Caco-2 (cell line): ENCODE measurements around the gene DRC1. TPM values are rescaled to one million over a fixed set of nuclear protein-coding genes. Genes with fewer than 3 reads are reported as not detected.

ENCODE experiments used
- BruUV-seq: library from RNA; stranded (reverse); fragments of 400-500 nt; replicated peaks from 2 replicates; lab custom pipeline; 2021; lab: Mats Ljungman, UMichigan
- CTCF ChIA-PET: fragments of 300-600 bp; sonication (Branson Sonifier 250); formaldehyde crosslinking; loops from one replicate; lab custom pipeline; 2022; ENCODE audit warnings: antibody characterized with exemption; lab: Charles Lee
- POLR2A ChIA-PET: fragments of 300-600 bp; sonication (Branson Sonifier 250); formaldehyde crosslinking; loops from one replicate; lab custom pipeline; 2022; ENCODE audit warnings: antibody characterized with exemption; lab: Charles Lee
- DNase-seq, 2 experiments: peaks; one replicate each; pipeline versions ENCODE4 v3.0.0 to v3.0.0-alpha.2; 2020 to 2022
- H3K27me3 ChIP-seq: replicated peaks from 2 replicates; pipeline ENCODE4 v1.6.0; 2011; ENCODE audit warnings: low read length; ENCODE audit not compliant: control insufficient read depth, insufficient read depth
- H3K36me3 ChIP-seq: 2 replicates; pipeline ENCODE4 v1.5.1; 2011; ENCODE audit warnings: low read length; ENCODE audit not compliant: control insufficient read depth, insufficient read depth
- H3K4me1 ChIP-seq: fragments of 250-450 bp; sonication (Bioruptor Pico); 2 replicates; pipeline ENCODE4 v1.5.1; 2020; ENCODE audit warnings: mild to moderate bottlenecking
- H3K4me3 ChIP-seq: 2 replicates; pipeline ENCODE4 v1.5.1; 2011; ENCODE audit warnings: low read depth, mild to moderate bottlenecking, control low read depth, low read length
- H3K9me3 ChIP-seq: fragments of 250-450 bp; sonication (Bioruptor Pico); 2 replicates; pipeline ENCODE4 v1.5.1; 2020; ENCODE audit warnings: mild to moderate bottlenecking, moderate library complexity
- H3K27ac Mint-ChIP-seq: one replicate; pipeline ENCODE4 v1.8.0; 2022; ENCODE audit warnings: mixed read lengths; ENCODE audit not compliant: unreplicated experiment
- H3K27me3 Mint-ChIP-seq: one replicate; pipeline ENCODE4 v1.8.0; 2022; ENCODE audit warnings: mixed read lengths; ENCODE audit not compliant: insufficient read depth, unreplicated experiment
- H3K36me3 Mint-ChIP-seq: one replicate; pipeline ENCODE4 v1.8.0; 2022; ENCODE audit warnings: mild to moderate bottlenecking, mixed read lengths; ENCODE audit not compliant: insufficient read depth, unreplicated experiment
- H3K4me1 Mint-ChIP-seq: one replicate; pipeline ENCODE4 v1.8.0; 2022; ENCODE audit warnings: low read depth, mixed read lengths; ENCODE audit not compliant: unreplicated experiment
- H3K4me3 Mint-ChIP-seq: one replicate; pipeline ENCODE4 v1.8.0; 2022; ENCODE audit warnings: mild to moderate bottlenecking, moderate library complexity, mixed read lengths; ENCODE audit not compliant: unreplicated experiment
- H3K9me3 Mint-ChIP-seq: one replicate; pipeline ENCODE4 v1.8.0; 2022; ENCODE audit warnings: mixed read lengths; ENCODE audit not compliant: unreplicated experiment
- intact Hi-C: fragments of 100-400 bp; cut with micrococcal nuclease; formaldehyde crosslinking; loops from one replicate; pipeline ENCODE4 v1.10.0; 2022; ENCODE audit not compliant: unreplicated experiment
- total RNA-seq: library from RNA; stranded (reverse); gene quantifications from 2 replicates; pipeline ENCODE4 v1.2.3, GENCODE V29; 2022
- TF ChIP-seq, protein P1 (sequence below), 2 experiments: fragments of 200-600 bp in 1 of 2; IDR thresholded peaks; 1 replicate in 1 of 2; 2 replicates in 1 of 2; pipeline versions ENCODE4 v1.5.1 to v1.8.0; 2011 to 2022; ENCODE audit warnings: antibody characterized with exemption in 1 of 2, control low read depth in 1 of 2, inconsistent platforms in 1 of 2, low read depth in 1 of 2, low read length in 1 of 2, mild to moderate bottlenecking in 1 of 2, moderate library complexity in 1 of 2; ENCODE audit not compliant: insufficient read depth in 1 of 2, severe bottlenecking in 1 of 2, unreplicated experiment in 1 of 2

Gene DRC1
- total RNA-seq, 1 experiment from 2014 or later = 1.1 TPM

DNA sequence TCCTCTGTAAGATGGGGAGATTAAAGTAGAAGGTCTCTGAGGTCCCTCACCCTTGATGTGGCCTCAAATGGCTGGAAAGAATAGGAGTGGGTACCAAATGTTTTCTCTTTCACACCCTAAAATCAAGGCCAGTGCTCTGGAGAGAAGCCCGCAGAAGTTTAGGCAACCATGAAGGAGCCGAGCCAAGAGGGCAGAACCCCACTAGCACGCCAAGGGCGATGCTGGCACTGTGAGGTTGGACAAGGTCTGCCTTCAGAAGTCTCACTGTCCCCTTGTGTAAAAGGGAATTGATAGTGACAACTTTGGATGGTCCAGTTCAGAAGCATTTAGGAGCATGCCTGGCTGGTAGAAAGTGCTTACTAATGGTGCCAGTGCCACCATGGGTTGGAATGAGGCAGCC lies 92.5 kb downstream of the DRC1 start:
- Mint-ChIP-seq H3K9me3 (no peaks in the 10 kb centered on the region), H3K27me3 (peaks cover 9% of the 10 kb centered on the region), H3K36me3 (no peaks in the 10 kb centered on the region), H3K27ac (no peak overlapping the region), H3K4me1 (peaks cover 7% of the 10 kb centered on the region), H3K4me3 (no peak overlapping the region)
- intact Hi-C loops = no loop called here
- Histone ChIP-seq H3K36me3 (no peaks in the 10 kb centered on the region), H3K4me3 (no peak overlapping the region), H3K9me3 (no peaks in the 10 kb centered on the region), H3K27me3 (no peaks in the 10 kb centered on the region), H3K4me1 (peaks cover 7% of the 10 kb centered on the region)
- no peak for DNase-seq
- TF ChIP-seq, protein P1, sequence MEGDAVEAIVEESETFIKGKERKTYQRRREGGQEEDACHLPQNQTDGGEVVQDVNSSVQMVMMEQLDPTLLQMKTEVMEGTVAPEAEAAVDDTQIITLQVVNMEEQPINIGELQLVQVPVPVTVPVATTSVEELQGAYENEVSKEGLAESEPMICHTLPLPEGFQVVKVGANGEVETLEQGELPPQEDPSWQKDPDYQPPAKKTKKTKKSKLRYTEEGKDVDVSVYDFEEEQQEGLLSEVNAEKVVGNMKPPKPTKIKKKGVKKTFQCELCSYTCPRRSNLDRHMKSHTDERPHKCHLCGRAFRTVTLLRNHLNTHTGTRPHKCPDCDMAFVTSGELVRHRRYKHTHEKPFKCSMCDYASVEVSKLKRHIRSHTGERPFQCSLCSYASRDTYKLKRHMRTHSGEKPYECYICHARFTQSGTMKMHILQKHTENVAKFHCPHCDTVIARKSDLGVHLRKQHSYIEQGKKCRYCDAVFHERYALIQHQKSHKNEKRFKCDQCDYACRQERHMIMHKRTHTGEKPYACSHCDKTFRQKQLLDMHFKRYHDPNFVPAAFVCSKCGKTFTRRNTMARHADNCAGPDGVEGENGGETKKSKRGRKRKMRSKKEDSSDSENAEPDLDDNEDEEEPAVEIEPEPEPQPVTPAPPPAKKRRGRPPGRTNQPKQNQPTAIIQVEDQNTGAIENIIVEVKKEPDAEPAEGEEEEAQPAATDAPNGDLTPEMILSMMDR (IDR thresholded peaks at IDR 0.05; ENCODE audit: insufficient read depth in 1 of 2, low read depth in 1 of 2, low read length in 1 of 2, severe bottlenecking in 1 of 2, unreplicated experiment in 1 of 2) = no peak
- POLR2A ChIA-PET = no interaction called here
- CTCF ChIA-PET = no interaction called here
- BruUV-seq = no TSS peak

- ChIA-PET POLR2A (no interaction called here), CTCF (no interaction called here)
- Histone ChIP-seq H3K4me3 (no peak overlapping the region), H3K36me3 (no peaks in the 10 kb centered on the region), H3K9me3 (no peaks in the 10 kb centered on the region), H3K27me3 (no peaks in the 10 kb centered on the region), H3K4me1 (peaks cover 7% of the 10 kb centered on the region)
- intact Hi-C loops = no loop called here
- Mint-ChIP-seq H3K9me3 (no peaks in the 10 kb centered on the region), H3K27me3 (peaks cover 10% of the 10 kb centered on the region), H3K27ac (no peak overlapping the region), H3K4me3 (no peak overlapping the region), H3K4me1 (peaks cover 7% of the 10 kb centered on the region), H3K36me3 (no peaks in the 10 kb centered on the region)
- no TSS peak for BruUV-seq
- no peak for DNase-seq
- TF ChIP-seq, protein P1 (IDR thresholded peaks at IDR 0.05; ENCODE audit: insufficient read depth in 1 of 2, low read depth in 1 of 2, low read length in 1 of 2, severe bottlenecking in 1 of 2, unreplicated experiment in 1 of 2) = no peak
These were observed 93.2 kb downstream of the DRC1 start for GRCh38 chr2:26494891-26495290.

GRCh38 chr2:26495705-26496297 lies 94.1 kb downstream of the DRC1 start:
- POLR2A ChIA-PET = interaction anchor here (0.6 kb wide), 1 partner anchor 39 kb away, joined by 3 read pairs; no protein-coding TSS in a partner anchor
- H3K27me3 ChIP-seq = no peaks in the 10 kb centered on the region

More at GRCh38 chr2:26495705-26496297, 94.1 kb downstream of the DRC1 start:
- peaks cover 10% of the 10 kb centered on the region for H3K27me3 Mint-ChIP-seq
- Histone ChIP-seq H3K4me1 (peaks cover 7% of the 10 kb centered on the region), H3K4me3 (no peak overlapping the region), H3K9me3 (no peaks in the 10 kb centered on the region), H3K36me3 (no peaks in the 10 kb centered on the region)
- CTCF ChIA-PET = interaction anchor here (0.5 to 1.3 kb wide), 7 partner anchors 25 to 578 kb away, joined by 3 to 6 read pairs (median 4); no protein-coding TSS in a partner anchor
- H3K4me1 Mint-ChIP-seq = peaks cover 7% of the 10 kb centered on the region
- DNase-seq = peak in 1 of 2 experiments; percentile 44
- H3K36me3 Mint-ChIP-seq = no peaks in the 10 kb centered on the region
- H3K4me3 Mint-ChIP-seq = no peak overlapping the region
- intact Hi-C loops = no loop called here
- H3K27ac Mint-ChIP-seq = no peak overlapping the region
- TF ChIP-seq, protein P1 (IDR thresholded peaks at IDR 0.05; ENCODE audit: insufficient read depth in 1 of 2, low read depth in 1 of 2, low read length in 1 of 2, severe bottlenecking in 1 of 2, unreplicated experiment in 1 of 2) = no peak
- no TSS peak for BruUV-seq
- H3K9me3 Mint-ChIP-seq = no peaks in the 10 kb centered on the region
